Measurements from ENCODE around the gene IL17RE.
"Not testable (repeated sequence)": the region's sequence is repeated elsewhere in the genome, so short reads cannot be mapped to it uniquely, and the experiment has no call there.

- TF ChIP-seq CTCF (conservative IDR thresholded peaks at IDR 0.05; ENCODE audit: low read depth, low read length); EZH2 (IDR thresholded peaks at IDR 0.05; ENCODE audit: low read length, unreplicated experiment); EZH2phosphoT487 (IDR thresholded peaks at IDR 0.05; ENCODE audit: borderline replicate concordance, low read length): not testable (repeated sequence)
These were observed 26.4 kb upstream of the IL17RE start for GRCh38 chr3:9876255-9876654.

All from PC-3 (cell line).